ENCODE results near the gene TBPL2.
"Not testable (repeated sequence)": the region's sequence is repeated elsewhere in the genome, so short reads cannot be mapped to it uniquely, and the experiment has no call there.

The TBPL2 gene

DNA sequence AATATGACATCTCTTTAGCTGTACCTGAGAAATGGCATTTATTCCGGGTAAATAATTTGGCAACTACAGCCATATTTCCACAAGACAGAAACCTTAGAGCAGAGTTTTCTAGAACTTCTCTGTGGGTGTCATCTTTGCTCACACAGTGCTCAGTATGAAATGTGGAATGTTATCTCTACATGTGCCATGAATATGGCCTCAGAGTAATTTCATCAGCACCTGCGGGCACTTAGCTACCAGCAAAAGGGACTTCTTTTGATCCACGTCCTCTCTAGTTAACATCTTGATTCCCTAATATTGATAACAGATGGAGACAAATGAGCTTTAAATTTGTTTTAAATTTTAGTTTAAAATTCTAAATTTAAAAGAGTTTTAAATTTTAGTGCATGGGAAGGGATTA, 25.9 kb downstream of the TBPL2 start:
- DNase-seq = no peak
- intact Hi-C loops (cut with DNase I) = loop anchor here (10.0 kb wide), 1 partner anchor 140 kb away; the partner anchor contains the start of gene FBXO34

DNA sequence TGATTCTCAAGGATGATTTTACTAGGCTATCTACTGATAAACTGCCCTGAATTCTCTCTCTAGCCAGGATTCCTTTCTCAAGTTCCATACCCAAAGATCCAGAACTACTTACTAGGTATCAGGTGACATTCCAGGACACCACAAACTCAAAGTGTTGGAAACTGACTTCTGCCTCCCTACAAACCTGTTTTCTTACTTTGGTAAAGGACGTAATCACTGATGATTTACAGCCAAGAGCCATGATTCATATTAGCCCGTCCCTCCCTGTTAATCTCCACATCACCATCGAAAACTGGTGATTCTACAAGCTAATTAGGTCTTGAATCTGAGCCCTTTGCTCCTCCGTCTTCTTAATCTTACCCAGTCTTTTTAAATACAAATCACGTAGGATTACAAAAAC, 27.7 kb downstream of the TBPL2 start:
- no peak for DNase-seq
- intact Hi-C loops (cut with DNase I) = loop anchor here (10.0 kb wide), 1 partner anchor 138 kb away; the partner anchor contains the start of gene FBXO34

DNA sequence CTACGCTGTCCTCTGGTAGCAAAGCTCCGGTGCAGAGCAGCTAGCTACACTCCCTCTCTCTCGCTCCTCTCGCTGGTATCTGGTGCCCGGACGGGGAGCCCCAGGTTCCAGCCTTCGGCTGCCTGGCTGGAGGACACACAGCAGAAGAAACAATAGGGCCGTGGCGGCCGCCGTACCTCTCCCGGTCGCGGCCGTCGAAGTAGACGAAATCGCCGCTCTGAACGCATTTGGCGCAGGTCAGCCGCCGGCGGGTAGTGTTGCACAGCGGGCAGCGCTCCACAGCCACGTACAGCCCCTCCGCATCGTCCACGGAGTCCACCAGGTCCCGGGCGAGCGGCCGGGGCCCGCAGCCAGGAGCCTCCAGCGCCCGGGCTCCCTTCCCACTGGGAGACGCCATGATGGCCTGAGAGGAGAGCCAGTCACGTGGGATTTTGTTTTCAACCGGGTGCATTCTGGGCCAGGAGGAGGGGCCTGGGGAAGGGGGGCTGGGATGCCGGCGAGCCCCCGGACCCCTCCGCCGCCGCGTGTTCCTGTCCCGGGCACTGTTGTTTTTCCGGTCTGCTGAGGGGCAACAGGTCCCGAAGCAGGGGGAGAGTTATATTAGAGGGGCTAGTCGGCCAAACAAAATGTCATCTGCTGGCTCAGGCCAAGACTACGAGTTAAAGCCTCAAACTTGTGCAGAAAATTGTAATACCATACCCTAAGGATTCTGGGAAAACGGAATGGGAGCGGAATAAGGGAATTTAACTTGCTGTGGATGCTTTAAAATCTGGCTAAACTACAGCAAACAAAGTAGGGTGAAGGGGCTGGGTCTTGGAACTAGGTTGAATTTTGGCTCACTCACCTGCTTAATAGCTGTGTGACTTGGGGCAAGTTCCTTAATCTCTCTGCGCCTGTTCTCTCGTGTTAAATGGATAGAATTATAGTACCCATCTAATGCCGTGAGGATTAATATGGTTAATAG, 28.7 kb downstream of the TBPL2 start, which contains the start of gene ATG14:
ATG14 (minus strand) TSS at position 405 of the 964 bp plus-strand sequence; CDS start at position 397, 8 bp downstream.
- DNase-seq = peak; percentile 79 to 97 (median 91)
- intact Hi-C loops (cut with DNase I) = loop anchor here (10.0 kb wide), 1 partner anchor 137 kb away; the partner anchor contains the start of gene FBXO34

DNA sequence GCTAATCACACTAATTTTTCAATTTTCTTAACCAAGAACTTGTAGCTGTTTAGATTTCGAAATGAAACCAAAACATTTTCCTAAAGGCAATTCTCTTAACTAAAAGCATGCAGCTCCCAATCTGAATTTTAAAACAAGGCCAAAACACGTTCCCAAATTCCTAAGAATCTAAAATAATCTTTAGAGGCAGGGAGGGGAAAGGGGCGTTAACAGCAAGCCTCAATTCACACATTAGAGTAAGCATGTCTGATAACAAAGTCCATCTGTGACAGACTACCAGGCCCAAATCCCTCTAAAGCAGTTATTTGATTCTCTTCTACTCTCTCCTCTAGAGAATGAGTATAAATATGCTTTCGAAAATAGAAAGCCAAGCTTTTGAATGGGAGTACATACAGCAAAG, 29.5 kb downstream of the TBPL2 start:
- intact Hi-C loops (cut with DNase I) = loop anchor here (10.0 kb wide), 1 partner anchor 136 kb away; the partner anchor contains the start of gene FBXO34
- no peak for DNase-seq

DNA sequence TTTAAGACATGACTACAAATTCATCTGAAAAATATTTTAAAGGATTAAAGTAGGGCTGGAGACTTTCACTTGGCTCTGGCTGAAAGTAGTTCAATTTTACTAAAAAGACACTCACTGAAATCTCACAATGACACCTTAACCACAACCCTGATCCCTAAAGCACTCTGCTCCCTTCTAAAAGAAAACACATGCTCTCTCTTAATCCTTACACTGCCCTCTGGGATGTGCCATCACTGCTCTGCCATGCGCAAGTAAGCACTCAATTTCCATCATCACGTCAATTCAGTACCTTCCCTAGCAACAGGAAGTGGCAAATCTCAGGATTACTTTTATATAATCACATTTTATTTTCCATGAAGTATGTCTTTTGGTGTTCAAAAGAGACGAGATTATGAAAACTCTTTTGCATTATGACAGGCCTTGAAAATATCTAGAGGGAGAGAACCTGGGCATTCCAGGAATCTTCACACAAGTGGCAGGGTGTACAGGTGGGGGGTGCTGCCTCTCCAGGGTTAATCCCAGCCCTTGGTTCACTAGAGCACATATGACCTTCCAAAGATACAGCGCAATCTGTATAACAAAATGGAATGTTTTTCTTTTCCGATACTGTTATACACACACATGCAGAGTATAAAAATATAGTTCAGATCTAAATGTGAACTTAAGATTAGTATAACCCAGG, 36.1 kb downstream of the TBPL2 start:
- no peak for DNase-seq
- intact Hi-C loops (cut with DNase I) = no loop called here

DNA sequence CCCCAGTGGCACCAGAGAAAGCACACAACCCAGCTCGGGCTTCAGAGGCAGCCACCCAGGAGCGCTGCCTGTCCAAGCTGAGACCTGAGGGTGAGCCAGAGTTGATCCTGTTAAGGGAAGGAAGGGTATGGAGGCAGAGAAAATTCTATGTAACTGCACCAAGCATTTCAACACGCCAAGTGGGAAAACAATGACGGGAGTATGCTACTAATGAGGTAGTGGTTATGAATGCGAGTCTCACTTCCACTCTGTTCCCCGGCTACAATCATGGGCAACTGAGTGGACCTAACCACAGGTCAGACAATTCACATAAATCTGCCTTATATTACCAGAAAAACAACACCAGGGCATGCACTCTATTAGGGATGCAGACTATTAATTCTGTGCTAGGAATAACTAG, 38.7 kb downstream of the TBPL2 start:
- intact Hi-C loops (cut with DNase I) = no loop called here
- DNase-seq = no peak

DNA sequence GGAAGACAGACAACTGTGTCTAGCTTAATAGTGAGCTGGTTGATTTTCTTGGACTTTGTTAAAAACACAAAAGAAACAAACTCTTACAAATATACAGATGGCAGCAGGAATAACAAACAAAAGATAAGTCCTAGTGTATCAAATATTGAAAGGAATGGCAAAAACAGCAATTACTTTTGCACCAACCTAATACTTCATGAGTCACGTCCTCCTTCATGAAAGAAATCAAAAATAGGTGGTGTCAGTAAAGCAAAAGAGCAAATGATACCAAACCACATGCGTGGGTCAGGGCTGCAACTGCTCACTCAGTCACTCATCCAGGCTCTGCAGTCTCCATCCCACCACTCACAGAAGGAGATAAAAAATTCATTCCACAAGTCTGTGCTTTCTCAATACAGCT, 40.6 kb downstream of the TBPL2 start:
- DNase-seq = no peak
- intact Hi-C loops (cut with DNase I) = no loop called here

DNA sequence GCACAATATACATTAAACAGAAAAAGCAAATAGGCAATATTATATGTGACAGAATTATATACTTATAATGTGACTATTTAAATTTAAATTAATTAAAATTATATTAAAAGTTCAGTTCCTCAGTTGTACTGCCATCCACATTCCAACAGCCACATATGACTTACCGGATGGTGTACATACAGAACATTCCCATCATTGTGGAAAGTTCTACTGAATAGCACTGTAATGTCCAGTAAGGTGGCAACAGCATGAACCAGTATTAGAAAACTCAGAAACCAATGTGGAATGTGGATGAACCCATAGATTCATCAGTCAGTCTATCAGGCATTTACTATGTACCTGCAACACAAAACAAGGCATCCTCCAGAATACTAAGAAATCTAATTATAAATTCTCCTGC, 41.2 kb downstream of the TBPL2 start:
- intact Hi-C loops (cut with DNase I) = no loop called here
- DNase-seq = no peak

DNA sequence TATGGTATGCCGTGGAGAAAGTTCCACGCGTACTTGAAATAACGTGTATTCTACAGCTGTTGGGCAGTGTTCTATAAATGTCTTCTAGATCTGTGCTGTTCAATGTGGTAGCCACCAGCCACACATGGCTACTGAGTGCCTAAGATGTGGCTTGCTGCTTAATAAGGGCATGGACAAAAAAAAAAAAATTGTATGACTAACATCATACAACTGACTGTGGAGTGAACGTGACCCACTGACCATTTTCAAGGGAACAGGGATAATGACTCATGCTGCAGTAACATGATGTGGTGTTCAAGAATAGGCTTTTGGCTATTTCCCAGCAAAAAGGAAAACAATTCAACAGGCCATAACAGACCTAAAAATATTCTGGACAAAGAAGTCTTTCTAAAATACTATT, 41.7 kb downstream of the TBPL2 start:
- intact Hi-C loops (cut with DNase I) = no loop called here
- DNase-seq = no peak

DNA sequence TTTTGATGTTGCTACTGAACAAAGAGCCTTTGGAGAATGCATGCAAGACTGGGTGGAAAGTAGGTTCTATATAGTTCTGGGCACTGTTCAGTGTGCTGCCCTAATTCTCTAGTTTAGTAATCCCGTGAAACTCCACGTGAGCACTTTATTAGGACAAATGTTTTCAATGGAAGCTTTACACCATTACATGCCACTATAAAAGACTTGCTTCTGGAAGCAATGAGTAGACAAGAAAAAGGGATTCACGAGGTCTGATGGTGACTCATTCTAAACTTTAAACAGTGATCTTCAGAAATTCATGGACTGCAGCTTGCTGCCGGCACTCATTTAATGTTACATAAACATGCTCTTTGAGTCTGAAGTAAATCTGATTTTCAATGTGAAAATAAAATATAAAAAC, 51.1 kb downstream of the TBPL2 start:
- intact Hi-C loops (cut with DNase I) = no loop called here
- no peak for DNase-seq

DNA sequence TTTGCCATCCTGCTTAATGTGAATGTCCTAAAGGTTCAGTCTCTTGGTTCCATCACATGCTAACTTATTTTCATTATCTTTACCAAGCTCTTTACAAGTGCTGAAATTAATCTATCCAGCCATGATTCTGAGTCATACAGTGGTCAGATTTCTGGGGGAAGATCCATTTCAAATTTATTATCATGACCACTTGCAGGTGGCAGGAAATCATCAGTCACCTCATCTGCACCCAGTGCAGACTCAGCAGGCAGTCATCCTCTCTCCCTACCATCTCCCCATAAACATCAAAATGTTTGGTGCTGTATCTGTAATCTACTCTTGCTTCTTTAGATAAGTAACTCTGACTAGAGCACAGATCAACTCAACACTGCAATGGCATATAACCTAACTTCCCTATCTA, 52.3 kb downstream of the TBPL2 start:
- intact Hi-C loops (cut with DNase I) = no loop called here
- no peak for DNase-seq

DNA sequence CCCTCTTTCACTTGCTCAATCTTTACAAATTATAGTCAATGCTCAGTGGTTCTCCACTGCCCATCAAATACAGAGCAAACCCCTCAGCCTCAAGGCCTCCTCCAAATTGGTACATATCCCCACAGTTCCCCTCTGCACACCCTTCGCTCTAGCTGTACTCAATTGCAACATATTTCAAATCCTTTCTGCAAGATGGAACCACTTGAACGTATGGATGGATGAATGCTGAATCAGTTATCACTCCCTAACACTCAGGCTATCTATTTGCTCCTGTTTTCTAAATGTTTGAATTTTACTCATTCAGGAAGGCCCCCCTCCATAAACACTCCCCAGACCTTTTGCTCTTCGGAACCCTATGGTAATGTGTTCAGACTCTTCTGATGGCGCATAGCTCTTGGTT, 53.3 kb downstream of the TBPL2 start:
- intact Hi-C loops (cut with DNase I) = no loop called here
- no peak for DNase-seq

DNA sequence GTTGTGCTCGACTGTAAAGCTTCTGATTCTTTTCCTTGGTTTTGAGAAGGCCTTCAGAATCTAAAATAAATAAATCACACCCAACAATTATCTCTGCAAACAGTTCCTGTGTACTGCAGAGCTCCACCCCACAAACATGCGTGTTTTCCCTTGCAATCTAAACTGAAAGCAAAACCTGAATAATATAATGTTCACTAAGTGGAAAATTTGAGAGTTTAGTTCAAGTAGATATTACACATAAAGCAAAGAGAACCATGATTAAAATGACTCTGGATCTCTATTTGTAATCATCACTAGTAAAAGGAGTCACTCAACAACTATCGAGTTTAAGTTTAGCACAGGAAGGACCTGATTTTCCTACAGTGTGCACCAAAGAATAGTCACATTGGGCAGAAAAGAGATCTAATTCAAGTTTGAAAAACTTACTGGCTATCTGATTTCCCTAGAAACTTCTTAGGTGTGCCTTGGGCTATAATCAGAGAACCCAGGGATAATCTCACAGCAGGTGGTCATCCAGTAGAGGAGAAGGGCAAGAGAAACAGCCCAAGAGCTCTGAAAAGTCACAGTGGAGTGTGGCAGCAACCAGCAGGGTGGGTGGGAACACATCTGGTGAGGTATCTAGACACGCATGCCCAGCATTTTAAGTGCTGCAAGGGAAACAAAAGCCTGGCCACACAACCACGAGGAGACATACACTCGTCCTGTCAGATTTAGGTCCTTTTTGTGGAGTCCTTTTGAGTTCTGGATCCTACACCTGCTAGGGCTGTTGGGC, 54.2 kb downstream of the TBPL2 start:
- intact Hi-C loops (cut with DNase I) = no loop called here

DNA sequence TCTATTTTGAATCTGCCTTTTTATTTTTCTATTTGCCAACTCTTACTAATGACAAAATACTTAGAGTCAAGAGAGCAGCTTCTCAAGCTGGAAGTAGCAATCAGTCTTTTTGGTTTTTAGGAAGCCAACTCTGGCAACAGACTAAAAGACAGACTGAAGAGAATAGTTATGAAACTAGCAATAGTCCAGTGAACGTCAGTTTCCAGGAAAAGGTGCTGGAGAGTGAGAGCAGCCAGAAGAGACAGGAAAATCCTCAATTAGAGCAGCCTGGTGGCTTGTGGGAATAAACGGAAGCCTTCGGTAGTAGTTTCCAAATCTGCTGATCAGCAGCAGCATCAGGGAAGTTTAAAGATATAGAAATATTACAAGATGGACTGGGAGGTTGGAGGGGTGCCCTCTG, 55.9 kb downstream of the TBPL2 start:
- intact Hi-C loops (cut with DNase I) = no loop called here

More for the DNA sequence above, 54.2 kb downstream of the TBPL2 start:
- no peak for DNase-seq

DNA sequence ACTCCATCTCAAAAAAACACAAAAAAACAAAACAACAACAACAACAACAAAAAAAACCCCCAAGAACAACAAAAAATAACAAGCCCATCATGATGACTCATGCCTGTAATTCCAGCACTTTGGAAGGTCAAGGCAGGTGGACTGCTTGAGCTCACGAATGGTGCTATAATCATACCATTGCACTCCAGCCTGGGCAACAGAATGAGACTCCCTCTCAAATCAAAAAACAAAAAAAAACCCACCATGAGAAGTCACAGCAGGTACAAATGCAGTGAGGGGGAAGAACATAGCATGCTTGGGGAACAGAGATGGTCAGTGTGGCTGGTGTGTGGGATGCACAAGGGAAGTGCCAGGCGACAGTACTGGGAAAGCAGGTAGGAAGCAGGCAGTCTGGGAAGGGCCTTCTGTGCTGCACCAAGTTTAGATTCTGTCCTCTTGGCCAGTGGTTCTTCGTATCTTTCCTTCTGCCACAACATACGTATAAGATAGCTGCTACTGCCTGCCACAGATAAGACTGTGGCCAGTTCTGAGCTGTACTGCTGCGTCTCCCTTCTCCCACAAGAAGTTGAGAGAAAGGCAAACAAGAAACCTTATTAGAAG, 56.8 kb downstream of the TBPL2 start:
- intact Hi-C loops (cut with DNase I) = no loop called here
- DNase-seq = no peak

More for the DNA sequence above, 55.9 kb downstream of the TBPL2 start:
- no peak for DNase-seq

DNA sequence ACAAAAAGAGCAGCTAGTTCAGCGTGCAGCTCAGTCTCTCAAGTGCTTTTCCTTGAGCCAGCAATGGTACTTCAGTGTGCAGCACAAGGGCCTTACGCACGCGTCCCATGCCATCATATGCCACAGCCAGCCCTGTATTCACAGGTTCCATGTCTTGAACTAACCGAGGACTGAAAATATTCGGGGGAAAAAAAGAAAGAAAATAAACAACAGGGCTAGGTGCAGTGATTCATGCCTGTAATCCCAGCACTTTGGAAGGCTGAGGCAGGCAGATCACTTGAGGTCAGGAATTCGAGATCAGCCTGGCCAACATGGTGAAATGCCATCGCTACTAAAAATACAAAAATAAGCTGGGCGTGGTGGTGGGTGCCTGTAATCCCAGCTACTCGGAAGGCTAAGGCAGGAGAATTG, 57.4 kb downstream of the TBPL2 start:
- intact Hi-C loops (cut with DNase I) = not testable (repeated sequence)

DNA sequence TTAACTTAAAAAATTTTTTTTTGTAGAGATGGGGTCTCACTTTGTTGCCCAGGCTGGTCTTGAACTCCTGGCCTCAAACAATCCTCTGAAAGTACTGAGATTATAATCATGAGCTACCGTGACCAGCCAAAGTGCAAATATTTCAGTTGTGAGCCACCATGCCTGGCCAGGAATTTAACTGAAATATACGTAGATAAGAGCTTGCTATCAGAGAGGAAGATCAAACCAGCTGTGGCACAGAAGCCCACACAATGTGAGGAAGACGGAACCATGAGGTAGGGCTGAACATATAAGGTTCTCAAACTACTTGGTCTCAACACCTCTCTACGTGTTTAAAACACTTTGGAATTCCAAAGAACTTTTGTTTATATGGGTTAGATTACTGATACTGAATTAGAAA, 57.9 kb downstream of the TBPL2 start:
- DNase-seq = no peak
- intact Hi-C loops (cut with DNase I) = no loop called here

More for the DNA sequence above, 57.4 kb downstream of the TBPL2 start:
- DNase-seq = not testable (repeated sequence)

DNA sequence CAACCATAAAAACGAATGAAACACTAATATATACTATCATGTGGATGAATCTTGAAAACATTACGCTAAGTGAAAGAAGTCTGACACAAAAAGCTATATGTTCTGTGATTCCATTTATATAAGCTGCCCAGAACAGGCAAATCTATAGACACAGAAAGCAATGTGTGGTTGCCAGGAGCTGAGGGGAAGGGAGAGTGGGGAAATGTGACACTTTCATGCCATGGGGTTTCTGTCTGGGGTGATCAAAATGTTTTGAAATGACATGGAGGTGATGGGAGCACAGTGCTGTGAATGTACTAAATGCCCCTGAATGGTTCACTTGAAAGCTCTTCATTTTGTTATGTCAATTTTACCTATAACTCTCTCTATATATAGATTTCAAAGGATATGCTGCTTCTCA, 58.9 kb downstream of the TBPL2 start:
- no peak for DNase-seq
- intact Hi-C loops (cut with DNase I) = no loop called here

DNA sequence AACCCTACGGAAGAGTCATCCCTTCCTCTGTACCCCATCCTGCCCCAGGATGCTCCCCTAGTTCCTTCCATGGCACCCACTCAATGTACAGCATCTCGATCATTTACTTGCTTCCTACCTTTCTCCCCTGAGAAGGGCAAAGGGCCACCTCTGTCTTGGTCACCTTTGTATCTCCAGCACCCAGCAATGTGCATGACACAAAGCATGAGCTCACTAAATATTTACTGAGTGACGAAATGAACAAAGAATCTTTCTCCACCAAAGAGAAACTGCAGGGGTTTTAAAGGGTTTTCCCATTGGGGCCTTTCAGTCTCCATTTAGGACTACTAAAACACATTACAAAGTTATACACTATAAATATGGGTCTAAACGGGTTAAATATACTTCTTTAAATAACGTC, 59.4 kb downstream of the TBPL2 start:
- intact Hi-C loops (cut with DNase I) = no loop called here
- DNase-seq = no peak
